Calu3 (cell line): ENCODE results near the gene FOXO1. TPM values are rescaled to one million over a fixed set of nuclear protein-coding genes. Genes with fewer than 3 reads are reported as not detected.

Experiments used
- BruUV-seq: library from RNA; stranded (reverse); fragments of 400-500 nt; replicated peaks from 2 replicates; lab custom pipeline; 2021; lab: Mats Ljungman, UMichigan
- CTCF ChIA-PET: fragments of 300-600 bp; sonication (Branson Sonifier 250); formaldehyde crosslinking; loops from one replicate; lab custom pipeline; 2022; ENCODE audit warnings: antibody characterized with exemption; lab: Charles Lee
- DNase-seq: peaks from one replicate; pipeline ENCODE4 v3.0.0; 2022
- H3K27ac Mint-ChIP-seq: one replicate; pipeline ENCODE4 v1.8.0; 2022; ENCODE audit warnings: mixed read lengths; ENCODE audit not compliant: unreplicated experiment
- H3K27me3 Mint-ChIP-seq: one replicate; pipeline ENCODE4 v1.8.0; 2022; ENCODE audit warnings: mixed read lengths; ENCODE audit not compliant: unreplicated experiment
- H3K36me3 Mint-ChIP-seq: one replicate; pipeline ENCODE4 v1.8.0; 2022; ENCODE audit warnings: mild to moderate bottlenecking, moderate library complexity, mixed read lengths; ENCODE audit not compliant: insufficient read depth, unreplicated experiment
- H3K4me1 Mint-ChIP-seq: one replicate; pipeline ENCODE4 v1.8.0; 2022; ENCODE audit warnings: mild to moderate bottlenecking, low read depth, mixed read lengths; ENCODE audit not compliant: unreplicated experiment
- H3K4me3 Mint-ChIP-seq: one replicate; pipeline ENCODE4 v1.8.0; 2022; ENCODE audit warnings: mild to moderate bottlenecking, low read depth, moderate library complexity, mixed read lengths; ENCODE audit not compliant: unreplicated experiment
- H3K9me3 Mint-ChIP-seq: one replicate; pipeline ENCODE4 v1.8.0; 2022; ENCODE audit warnings: low read depth, mixed read lengths; ENCODE audit not compliant: unreplicated experiment
- CTCF ChIP-seq: fragments of 200-600 bp; IDR thresholded peaks from one replicate; pipeline ENCODE4 v1.8.0; 2022; ENCODE audit warnings: antibody characterized with exemption; ENCODE audit not compliant: unreplicated experiment
- intact Hi-C: fragments of 100-400 bp; cut with micrococcal nuclease; formaldehyde crosslinking; loops from one replicate; pipeline ENCODE4 v1.10.0; 2022; ENCODE audit not compliant: unreplicated experiment
- total RNA-seq: library from RNA; stranded (reverse); gene quantifications from 2 replicates; pipeline ENCODE4 v1.2.3, GENCODE V29; 2022

Gene FOXO1
- total RNA-seq, 1 experiment from 2014 or later: 11.3 TPM

- CTCF ChIA-PET: interaction anchor here (1.1 kb wide), 1 partner anchor 21 kb away, joined by 3 read pairs; no protein-coding TSS in a partner anchor
- Mint-ChIP-seq H3K4me3 (no peak overlapping the region), H3K27ac (no peak overlapping the region), H3K36me3 (no peaks in the 10 kb centered on the region), H3K4me1 (peaks cover 11% of the 10 kb centered on the region), H3K27me3 (no peaks in the 10 kb centered on the region), H3K9me3 (peaks cover 2% of the 10 kb centered on the region)
- TF ChIP-seq CTCF: no peak
- DNase-seq: no peak
- BruUV-seq: no TSS peak
- intact Hi-C loops: no loop called here
Observed at GRCh38 chr13:40585911-40586471, 80.5 kb downstream of the FOXO1 start.

- intact Hi-C loops: no loop called here
- BruUV-seq: no TSS peak
- no peak for DNase-seq
- CTCF ChIA-PET: no interaction called here
- H3K4me1 Mint-ChIP-seq: no peaks in the 10 kb centered on the region
- H3K36me3 Mint-ChIP-seq: no peaks in the 10 kb centered on the region
- no peak overlapping the region for H3K27ac Mint-ChIP-seq
- no peak overlapping the region for H3K4me3 Mint-ChIP-seq
- no peak for TF ChIP-seq CTCF
- no peaks in the 10 kb centered on the region for H3K27me3 Mint-ChIP-seq
- peaks cover 2% of the 10 kb centered on the region for H3K9me3 Mint-ChIP-seq
Observed at GRCh38 chr13:40583738-40584137, 82.7 kb downstream of the FOXO1 start.

DNA sequence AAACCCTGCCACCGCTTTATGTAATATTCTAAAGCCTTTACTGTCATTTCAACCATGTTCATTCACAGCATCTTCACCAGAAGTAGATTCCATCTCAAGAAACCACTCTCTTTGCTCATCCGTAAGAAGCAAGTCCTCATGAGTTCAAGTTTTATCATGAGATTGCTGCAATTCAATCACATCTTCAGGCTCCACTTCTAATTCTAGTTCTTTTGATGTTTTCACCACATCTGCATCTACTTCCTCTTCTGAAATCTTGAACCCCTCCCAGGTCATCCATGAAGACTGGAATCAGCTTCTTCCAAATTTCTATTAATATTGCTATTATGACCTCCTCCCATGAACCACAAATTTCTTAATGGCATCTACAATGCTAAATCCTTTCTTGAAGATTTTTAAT lies 83.9 kb downstream of the FOXO1 start:
- Mint-ChIP-seq H3K9me3 (peaks cover 2% of the 10 kb centered on the region), H3K27me3 (no peaks in the 10 kb centered on the region), H3K36me3 (no peaks in the 10 kb centered on the region), H3K27ac (no peak overlapping the region), H3K4me1 (no peaks in the 10 kb centered on the region), H3K4me3 (no peak overlapping the region)
- intact Hi-C loops: no loop called here
- DNase-seq: no peak
- CTCF ChIA-PET: no interaction called here
- no TSS peak for BruUV-seq
- TF ChIP-seq CTCF: no peak

GRCh38 chr13:40581277-40581579 lies 85.2 kb downstream of the FOXO1 start:
- BruUV-seq: no TSS peak
- H3K4me3 Mint-ChIP-seq: no peak overlapping the region
- H3K27me3 Mint-ChIP-seq: no peaks in the 10 kb centered on the region
- intact Hi-C loops: no loop called here
- no peaks in the 10 kb centered on the region for H3K4me1 Mint-ChIP-seq
- DNase-seq: no peak
- H3K27ac Mint-ChIP-seq: no peak overlapping the region
- CTCF ChIA-PET: no interaction called here
- TF ChIP-seq CTCF: no peak
- peaks cover 2% of the 10 kb centered on the region for H3K9me3 Mint-ChIP-seq
- no peaks in the 10 kb centered on the region for H3K36me3 Mint-ChIP-seq
